HG03457 (cell line): Measurements from ENCODE around the gene FMNL2.

Experiments
- ATAC-seq: cut with Tn5 transposase; IDR thresholded peaks from one replicate; pipeline ENCODE4 v1.9.1; 2021; ENCODE audit warnings: moderate number of reproducible peaks; ENCODE audit not compliant: unreplicated experiment

Gene FMNL2

GRCh38 chr2:152548111-152548875, 213.3 kb downstream of the FMNL2 start:
- ATAC-seq = no peak

GRCh38 chr2:152548996-152549395, 214.0 kb downstream of the FMNL2 start:
- ATAC-seq = no peak

GRCh38 chr2:152549423-152549822, 214.4 kb downstream of the FMNL2 start:
- ATAC-seq = no peak

- no peak for ATAC-seq
Measured at GRCh38 chr2:152550386-152550785, 215.4 kb downstream of the FMNL2 start.

GRCh38 chr2:152552888-152553287, 217.9 kb downstream of the FMNL2 start:
- ATAC-seq = no peak

GRCh38 chr2:152553518-152553917, 218.5 kb downstream of the FMNL2 start:
- no peak for ATAC-seq

- no peak for ATAC-seq
Measured at GRCh38 chr2:152555048-152555447, 220.1 kb downstream of the FMNL2 start.

GRCh38 chr2:152556506-152556905, 221.5 kb downstream of the FMNL2 start:
- ATAC-seq = no peak

- no peak for ATAC-seq
Measured at GRCh38 chr2:152557273-152557888, 222.4 kb downstream of the FMNL2 start.

- peak; percentile 49 for ATAC-seq
Measured at GRCh38 chr2:152558158-152558984, 223.4 kb downstream of the FMNL2 start.

GRCh38 chr2:152559008-152559407, 224.0 kb downstream of the FMNL2 start:
- ATAC-seq = no peak

GRCh38 chr2:152560166-152560565, 225.2 kb downstream of the FMNL2 start:
- no peak for ATAC-seq

GRCh38 chr2:152560873-152561595, 226.1 kb downstream of the FMNL2 start:
- no peak for ATAC-seq

- no peak for ATAC-seq
Measured at GRCh38 chr2:152562198-152562884, 227.4 kb downstream of the FMNL2 start.

- ATAC-seq = no peak
Measured at GRCh38 chr2:152563764-152564163, 228.8 kb downstream of the FMNL2 start.

- peak; percentile 75 for ATAC-seq
Measured at GRCh38 chr2:152564754-152565551, 230.0 kb downstream of the FMNL2 start.

GRCh38 chr2:152565884-152566727, 231.1 kb downstream of the FMNL2 start:
- ATAC-seq = peak; percentile 50

- ATAC-seq = no peak
Measured at GRCh38 chr2:152566728-152567069, 231.7 kb downstream of the FMNL2 start.

- no peak for ATAC-seq
Measured at GRCh38 chr2:152568531-152568930, 233.6 kb downstream of the FMNL2 start.
